Psoas muscle (tissue), 8 donors: ENCODE data around the gene TERB2. TPM values are rescaled to one million over a fixed set of nuclear protein-coding genes. Genes with fewer than 3 reads are reported as not detected.
"Not testable (repeated sequence)": the region's sequence is repeated elsewhere in the genome, so short reads cannot be mapped to it uniquely, and the experiment has no call there.

Experiments
- ATAC-seq, 4 donors: fragments of 200-7000 bp; cut with Tn5 transposase; one replicate each; pipeline ENCODE4 v1.9.1; 2020; ENCODE audit warnings: moderate library complexity in 3 of 4, mild to moderate bottlenecking in 2 of 4
- DNase-seq, 2 donors: peaks; one replicate each; pipeline ENCODE4 v3.0.0-alpha.2; 2020
- H3K27ac ChIP-seq: fragments of 200-600 bp; one replicate; pipeline ENCODE4 v1.8.0; 2022
- H3K27me3 ChIP-seq, 3 donors: fragments of 200-600 bp in 1 of 3; one replicate each; pipeline versions ENCODE4 v1.6.1 to v1.8.0; 2013 to 2022; ENCODE audit warnings: low read length in 2 of 3, mild to moderate bottlenecking in 2 of 3, moderate library complexity in 1 of 3; ENCODE audit not compliant: insufficient read depth in 3 of 3
- H3K36me3 ChIP-seq, 2 donors: fragments of 200-600 bp in 1 of 2; one replicate each; pipeline versions ENCODE4 v1.6.1 to v1.8.0; 2013 to 2022; ENCODE audit warnings: low read depth in 1 of 2, mild to moderate bottlenecking in 1 of 2, moderate library complexity in 1 of 2; ENCODE audit not compliant: insufficient read depth in 1 of 2
- H3K4me1 ChIP-seq: fragments of 200-600 bp; one replicate; pipeline ENCODE4 v1.8.0; 2022
- H3K4me3 ChIP-seq: fragments of 200-600 bp; one replicate; pipeline ENCODE4 v1.8.0; 2022; ENCODE audit warnings: mild to moderate bottlenecking
- H3K9me3 ChIP-seq: fragments of 200-600 bp; one replicate; pipeline ENCODE4 v1.8.0; 2022
- WGBS, 3 donors: extraction: QIAGEN DNeasy Blood & Tissue Kit; methylation state at CpG; one replicate each; pipeline versions ENCODE4 v1.1.6 to v1.1.7; 2013; 5-methylcytosine and 5-hydroxymethylcytosine counted together
- intact Hi-C, 2 donors: fragments of 100-400 bp; cut with DNase I; formaldehyde crosslinking; loops; one replicate each; pipeline versions ENCODE4 v1.11.0 to v1.14.2; 2022
- polyA plus RNA-seq, 3 donors: library from polyadenylated mRNA; stranded (reverse); fragments of 200-250 nt; gene quantifications; one replicate each; pipeline ENCODE4 v1.2.3, GENCODE V29; 2013
- total RNA-seq, 4 donors: library from RNA; stranded (reverse); fragmentation: NEBNext Ultra II Directional in 2 of 4; extraction: Animal tissue kit (Norgen Biotek cat#: 25700) in 2 of 4; gene quantifications; one replicate each; pipeline versions ENCODE4 v1.2.1 to v1.2.4, GENCODE V29; 2021 to 2023
- TF ChIP-seq, protein P1 (sequence below): fragments of 200-600 bp; IDR thresholded peaks from one replicate; pipeline ENCODE4 v1.8.0; 2022; ENCODE audit warnings: antibody characterized with exemption
- donor health status: healthy with polysubstance abuse.
- donor health status: DM: no; HTN: no; CAD: no; lungs with moderate emphysema.
- donor health status: Bipolar disorder and iron deficiency.
- donor health status: healthy.
- donor health status: DM: yes; HTN: yes; CAD: no.
- donor health status: DM: no; HTN: no; CAD: no.
- donor health status: DM: no; HTN: no; CAD: no.
- donor health status: DM: yes; HTN: yes; CAD: no.

TERB2 gene
- total and polyA plus RNA-seq, 7 donors = not detected

DNA sequence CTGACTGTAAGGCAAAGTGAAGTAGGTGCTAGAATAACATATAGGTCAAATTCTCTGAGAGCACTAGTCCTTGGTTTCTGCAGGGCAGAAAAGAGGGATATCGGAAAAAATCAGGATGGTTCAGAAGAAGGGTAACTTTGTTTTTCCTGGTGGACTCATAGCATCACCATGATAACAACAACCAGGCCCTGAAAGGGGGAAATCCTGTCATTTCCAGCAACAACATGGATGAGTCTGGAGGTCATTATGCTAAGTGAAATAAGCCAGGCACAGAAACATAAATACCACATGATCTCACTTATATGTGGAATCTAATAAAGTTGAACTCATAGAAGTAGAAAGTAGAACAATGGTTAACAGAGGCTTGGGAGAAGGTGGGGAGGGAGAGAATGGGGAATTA lies 27.7 kb downstream of the TERB2 start:
- intact Hi-C loops, DNase-seq: not testable (repeated sequence)

DNA sequence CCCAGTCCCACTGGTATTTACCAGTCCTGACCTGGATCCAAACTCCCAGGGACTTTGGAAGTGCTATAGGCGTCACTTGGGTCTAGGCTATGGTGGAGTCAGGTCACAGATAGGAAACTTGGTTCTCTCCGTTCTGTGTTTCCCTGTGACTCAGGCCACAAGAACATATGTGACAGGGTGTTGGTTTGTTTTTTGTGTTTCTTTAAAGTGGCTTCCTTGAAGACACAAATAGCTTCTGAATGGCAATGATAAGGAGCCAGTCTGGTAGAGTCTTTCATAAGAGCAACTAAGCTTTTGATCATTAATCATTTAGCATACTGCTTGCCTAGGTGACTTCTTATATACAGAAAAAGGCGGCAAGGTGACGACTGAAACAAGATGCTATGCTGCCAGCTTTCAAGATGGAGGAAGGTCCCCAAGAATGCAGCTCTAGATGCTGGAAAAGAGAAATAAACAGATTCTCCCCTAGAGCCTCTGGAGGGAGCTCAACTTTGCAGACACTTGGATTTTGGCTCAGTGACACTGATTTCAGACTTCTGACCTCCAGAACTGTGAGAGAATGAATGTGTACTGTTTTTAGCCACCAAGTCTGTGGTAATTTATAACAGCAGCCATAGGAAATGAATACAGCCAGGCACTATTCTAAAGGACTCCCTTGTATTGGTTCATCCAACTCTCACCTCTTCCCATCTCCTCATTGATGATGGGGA lies 30.0 kb downstream of the TERB2 start:
- 73 to 82% (median 74%) methylated on average over 4 of the region's 4 CpGs for WGBS, 3 donors
- ATAC-seq, intact Hi-C loops, H3K27ac ChIP-seq, H3K4me1 ChIP-seq, H3K36me3 ChIP-seq, H3K27me3 ChIP-seq, H3K9me3 ChIP-seq, H3K4me3 ChIP-seq, DNase-seq: not testable (repeated sequence)

More for the DNA sequence above, 27.7 kb downstream of the TERB2 start:
- WGBS, 3 donors = 92 to 96% (median 93%) methylated on average over 1 of the region's 1 CpG
- not testable (repeated sequence) for H3K27ac ChIP-seq, H3K9me3 ChIP-seq, H3K4me1 ChIP-seq, ATAC-seq, H3K36me3 ChIP-seq, H3K4me3 ChIP-seq, H3K27me3 ChIP-seq

DNA sequence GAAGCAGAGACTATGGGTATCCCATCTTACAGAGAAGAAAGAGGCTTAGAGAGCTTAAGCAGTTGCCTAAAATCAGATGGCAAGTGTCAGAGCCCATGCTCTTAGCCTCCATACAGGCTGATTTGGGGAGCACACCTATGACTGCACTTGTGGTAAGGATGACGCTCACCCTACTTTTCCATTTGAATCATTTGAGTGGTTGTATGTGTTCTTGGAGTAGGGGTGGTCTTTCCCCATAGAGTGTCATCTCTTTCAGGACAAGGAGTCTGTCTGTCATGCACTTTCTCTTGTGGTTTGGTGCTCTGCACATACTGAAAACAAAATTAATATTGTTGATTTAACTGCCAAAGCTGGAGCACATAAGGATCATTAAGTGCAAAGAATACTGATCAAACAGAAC lies 31.2 kb downstream of the TERB2 start:
- H3K27ac ChIP-seq, H3K4me1 ChIP-seq, intact Hi-C loops, H3K27me3 ChIP-seq, H3K36me3 ChIP-seq, ATAC-seq, H3K9me3 ChIP-seq, H3K4me3 ChIP-seq, DNase-seq: not testable (repeated sequence)
- WGBS, 3 donors = 71 to 88% (median 85%) methylated on average over 1 of the region's 1 CpG

DNA sequence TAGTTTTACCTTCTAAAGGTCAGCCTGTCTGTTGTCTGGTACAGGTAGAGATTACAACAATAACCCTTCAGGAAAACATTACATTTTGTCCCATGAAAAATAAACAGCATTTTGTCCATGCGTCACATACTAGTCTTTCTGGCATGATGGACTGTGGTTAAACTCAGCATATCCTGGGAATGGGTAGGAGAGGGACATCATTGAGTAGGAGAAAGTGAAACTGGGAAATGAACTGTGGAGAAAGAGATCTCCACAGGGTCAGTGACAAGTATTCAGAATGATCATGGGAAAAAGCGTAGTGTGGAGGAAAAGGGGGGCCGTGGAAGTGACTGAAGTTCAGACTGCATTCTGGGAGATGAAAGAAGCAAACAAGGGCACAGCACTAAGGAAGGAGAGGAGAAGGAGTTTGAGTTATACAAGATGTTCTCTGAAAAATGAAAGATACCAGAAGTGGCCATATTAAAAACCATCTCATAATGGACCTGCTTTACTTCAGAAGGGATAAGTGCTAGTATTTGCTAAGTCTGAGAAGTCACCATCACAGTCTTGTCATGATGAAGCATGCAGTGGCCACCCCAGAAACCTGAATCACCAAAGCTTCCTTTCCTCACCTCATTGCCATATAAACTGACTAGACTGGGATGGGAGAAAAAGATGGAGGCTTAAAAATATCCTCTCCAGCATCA lies 31.8 kb downstream of the TERB2 start:
- H3K4me3 ChIP-seq, intact Hi-C loops, H3K27ac ChIP-seq, H3K27me3 ChIP-seq, H3K36me3 ChIP-seq, ATAC-seq, DNase-seq, H3K9me3 ChIP-seq, H3K4me1 ChIP-seq: not testable (repeated sequence)
- 72 to 82% (median 73%) methylated on average over 1 of the region's 3 CpGs for WGBS, 3 donors

DNA sequence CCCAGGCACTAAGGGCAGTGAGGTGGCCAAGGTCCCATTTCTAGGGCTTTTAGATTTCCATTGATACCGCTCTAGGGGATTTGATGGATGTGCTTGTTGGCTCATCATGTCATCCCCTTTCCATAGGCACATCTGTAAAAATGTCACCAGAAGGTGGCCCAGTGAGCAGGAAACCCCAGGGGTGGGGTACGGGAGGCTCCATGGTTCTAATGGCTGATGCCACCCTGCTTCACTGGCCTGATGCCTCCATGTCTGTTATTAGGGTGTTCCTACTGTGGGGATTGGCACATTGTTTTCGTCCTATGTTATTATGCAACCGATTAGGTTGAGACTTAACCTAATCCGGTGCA lies 32.4 kb downstream of the TERB2 start:
- H3K36me3 ChIP-seq, intact Hi-C loops, DNase-seq, ATAC-seq, H3K27me3 ChIP-seq, H3K27ac ChIP-seq, H3K9me3 ChIP-seq, H3K4me1 ChIP-seq, H3K4me3 ChIP-seq: not testable (repeated sequence)
- 75 to 96% (median 87%) methylated on average over 4 of the region's 5 CpGs for WGBS, 3 donors

DNA sequence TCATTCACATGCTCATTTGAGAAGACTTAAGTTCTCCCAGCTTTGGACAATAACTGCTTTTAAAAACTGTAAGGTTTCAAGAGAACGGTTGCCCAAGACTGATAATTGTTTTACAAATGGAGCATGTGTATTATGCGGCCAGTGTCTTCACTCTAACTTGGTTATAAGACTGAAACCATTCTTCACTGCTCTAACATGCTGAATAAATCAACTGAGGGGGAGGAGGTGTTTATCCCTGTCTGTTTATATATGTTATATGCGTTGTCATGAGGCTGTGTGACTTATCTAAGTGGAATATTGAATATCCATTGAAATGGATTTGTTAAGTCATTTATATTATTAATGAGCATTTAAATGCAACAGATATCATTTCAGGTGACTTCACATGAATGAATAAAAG lies 41.1 kb downstream of the TERB2 start:
- H3K9me3 ChIP-seq, ATAC-seq, H3K27ac ChIP-seq, H3K36me3 ChIP-seq, DNase-seq, H3K4me1 ChIP-seq, intact Hi-C loops, H3K27me3 ChIP-seq, H3K4me3 ChIP-seq: not testable (repeated sequence)
- 78 to 80% (median 79%) methylated on average over 3 of the region's 3 CpGs for WGBS, 3 donors

DNA sequence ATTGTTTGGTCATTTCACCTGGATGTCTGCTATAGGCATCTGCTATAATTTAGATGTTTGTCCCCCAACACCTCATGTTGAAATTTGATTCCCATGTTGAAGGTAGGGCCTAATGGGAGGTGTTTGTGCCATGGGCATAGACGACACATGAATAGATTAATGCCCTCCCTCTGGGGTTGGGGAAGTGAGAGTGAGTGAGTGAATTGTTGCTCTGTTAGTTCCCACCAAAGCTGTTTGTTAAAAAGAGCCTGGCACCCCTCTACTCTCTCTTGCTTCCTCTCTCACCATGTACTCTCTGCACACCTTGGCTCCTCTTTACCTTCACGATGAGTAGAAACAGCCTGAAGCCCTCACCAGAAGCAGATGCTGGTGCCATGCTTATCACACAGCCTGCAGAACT lies 42.6 kb downstream of the TERB2 start:
- H3K36me3 ChIP-seq = no peaks in the 10 kb centered on the region
- no peak for DNase-seq
- H3K9me3 ChIP-seq = no peaks in the 10 kb centered on the region
- H3K27me3 ChIP-seq = no peaks in the 10 kb centered on the region
- H3K27ac ChIP-seq = no peak overlapping the region
- WGBS, 3 donors = 75 to 82% (median 81%) methylated on average over 2 of the region's 2 CpGs
- no peak for ATAC-seq
- intact Hi-C loops = no loop called here
- no peaks in the 10 kb centered on the region for H3K4me1 ChIP-seq
- no peak overlapping the region for H3K4me3 ChIP-seq
- TF ChIP-seq, protein P1, sequence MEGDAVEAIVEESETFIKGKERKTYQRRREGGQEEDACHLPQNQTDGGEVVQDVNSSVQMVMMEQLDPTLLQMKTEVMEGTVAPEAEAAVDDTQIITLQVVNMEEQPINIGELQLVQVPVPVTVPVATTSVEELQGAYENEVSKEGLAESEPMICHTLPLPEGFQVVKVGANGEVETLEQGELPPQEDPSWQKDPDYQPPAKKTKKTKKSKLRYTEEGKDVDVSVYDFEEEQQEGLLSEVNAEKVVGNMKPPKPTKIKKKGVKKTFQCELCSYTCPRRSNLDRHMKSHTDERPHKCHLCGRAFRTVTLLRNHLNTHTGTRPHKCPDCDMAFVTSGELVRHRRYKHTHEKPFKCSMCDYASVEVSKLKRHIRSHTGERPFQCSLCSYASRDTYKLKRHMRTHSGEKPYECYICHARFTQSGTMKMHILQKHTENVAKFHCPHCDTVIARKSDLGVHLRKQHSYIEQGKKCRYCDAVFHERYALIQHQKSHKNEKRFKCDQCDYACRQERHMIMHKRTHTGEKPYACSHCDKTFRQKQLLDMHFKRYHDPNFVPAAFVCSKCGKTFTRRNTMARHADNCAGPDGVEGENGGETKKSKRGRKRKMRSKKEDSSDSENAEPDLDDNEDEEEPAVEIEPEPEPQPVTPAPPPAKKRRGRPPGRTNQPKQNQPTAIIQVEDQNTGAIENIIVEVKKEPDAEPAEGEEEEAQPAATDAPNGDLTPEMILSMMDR = no peak

DNA sequence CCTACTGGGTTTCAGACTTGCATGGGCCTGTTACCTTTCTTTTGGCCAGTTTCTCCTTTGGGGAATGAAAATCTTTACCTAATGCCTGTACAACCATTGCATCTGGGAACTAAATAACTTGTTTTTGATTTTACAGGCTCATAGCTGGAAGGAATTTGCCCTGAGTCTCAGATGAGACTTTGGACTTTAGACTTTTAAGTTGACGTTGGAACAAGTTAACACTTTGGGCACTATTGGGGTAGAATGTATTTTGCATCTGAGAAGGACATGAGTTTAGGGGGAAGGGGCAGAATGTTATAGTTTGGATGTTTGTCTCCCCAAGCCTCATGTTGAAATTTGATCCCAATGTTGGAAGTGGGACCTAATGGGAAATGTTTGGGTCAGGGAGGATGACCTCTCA lies 44.7 kb downstream of the TERB2 start:
- WGBS, 3 donors = 53 to 65% (median 55%) methylated on average over 1 of the region's 1 CpG
- intact Hi-C loops = not testable (repeated sequence)

DNA sequence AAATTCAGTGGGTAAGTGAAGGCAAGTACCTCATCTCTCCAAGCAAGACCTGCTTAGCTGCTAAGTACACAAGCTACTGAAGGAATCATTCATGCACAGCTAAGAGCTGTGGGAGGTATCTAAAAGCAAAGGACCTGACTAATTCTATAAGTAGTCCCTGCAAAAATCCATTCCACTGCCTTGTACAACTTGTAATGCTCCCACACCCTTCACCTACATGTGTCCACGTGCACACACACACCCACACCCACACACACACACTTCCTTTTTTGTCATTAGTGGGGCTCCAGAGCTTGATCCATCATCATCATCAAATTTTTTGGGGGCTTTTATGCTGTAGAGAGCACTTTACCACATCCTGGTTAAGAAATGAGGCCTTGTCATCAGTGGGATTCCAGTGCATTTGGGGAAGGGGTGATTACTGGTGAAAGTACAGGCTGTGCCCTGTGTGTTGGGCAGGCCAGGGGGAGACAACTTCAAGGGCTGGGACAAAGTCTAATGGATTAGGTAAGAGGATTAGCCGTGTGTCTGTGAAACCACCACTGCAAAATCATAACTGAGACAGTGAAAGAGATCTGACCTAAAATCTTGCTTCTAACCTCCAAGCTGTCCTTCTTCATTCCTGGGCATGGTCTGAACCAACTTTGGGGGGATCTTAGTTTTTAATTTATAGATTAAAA lies 47.4 kb downstream of the TERB2 start:
- H3K4me3 ChIP-seq, H3K4me1 ChIP-seq, intact Hi-C loops, H3K9me3 ChIP-seq, H3K27ac ChIP-seq, H3K27me3 ChIP-seq, H3K36me3 ChIP-seq, ATAC-seq, DNase-seq: not testable (repeated sequence)
- 47 to 55% (median 53%) methylated on average over 2 of the region's 2 CpGs for WGBS, 3 donors

More for the DNA sequence above, 44.7 kb downstream of the TERB2 start:
- H3K4me3 ChIP-seq, DNase-seq, H3K36me3 ChIP-seq, ATAC-seq, H3K27me3 ChIP-seq, H3K4me1 ChIP-seq, H3K27ac ChIP-seq, H3K9me3 ChIP-seq: not testable (repeated sequence)

DNA sequence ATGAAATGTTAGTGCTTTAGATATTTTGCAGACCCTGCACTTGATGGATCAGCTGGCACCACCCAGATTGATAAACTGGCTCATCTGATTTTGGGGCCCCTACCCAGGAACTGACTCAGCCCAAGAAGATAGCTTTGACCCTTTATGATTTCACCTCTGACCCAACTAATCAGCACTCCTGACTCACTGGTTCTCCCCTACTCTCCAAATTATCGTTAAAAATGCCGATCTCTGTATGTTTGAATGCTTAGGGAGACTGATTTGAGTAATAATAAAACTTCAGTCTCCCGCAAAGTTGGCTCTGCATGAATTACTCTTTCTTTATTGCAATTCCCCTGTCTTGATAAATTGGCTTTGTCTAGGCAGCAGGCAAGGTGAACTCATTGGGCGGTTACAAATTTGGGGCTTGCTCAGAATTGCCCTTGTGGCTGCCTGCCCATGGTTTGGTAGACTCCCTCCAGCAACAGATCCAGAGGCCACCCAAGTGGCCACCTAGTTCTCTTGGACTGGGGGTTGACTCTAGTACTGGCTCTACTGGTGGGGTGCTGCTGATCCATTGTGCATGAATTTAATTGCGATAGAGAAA lies 48.2 kb downstream of the TERB2 start:
- H3K9me3 ChIP-seq, H3K4me1 ChIP-seq, H3K4me3 ChIP-seq, ATAC-seq, intact Hi-C loops, DNase-seq, H3K27me3 ChIP-seq, H3K27ac ChIP-seq, H3K36me3 ChIP-seq: not testable (repeated sequence)
- 86 to 92% (median 90%) methylated on average over 5 of the region's 5 CpGs for WGBS, 3 donors
